HepG2 (cell line): Measurements from ENCODE around the gene KIAA0319L. TPM values are rescaled to one million over a fixed set of nuclear protein-coding genes. Genes with fewer than 3 reads are reported as not detected.

Experiments
- ATAC-seq: fragments of 200-7000 bp; cut with Tn5 transposase; 3 replicates; pipeline ENCODE4 v1.9.1; 2020; ENCODE audit warnings: mild to moderate bottlenecking, moderate library complexity
- BruUV-seq: library from RNA; stranded (reverse); fragments of 400-500 nt; replicated peaks from 2 replicates; lab custom pipeline; 2021; lab: Mats Ljungman, UMichigan
- CTCF ChIA-PET: fragments of 300-600 bp; formaldehyde crosslinking; extraction: SDS; loops from one replicate; lab custom pipeline; 2021; ENCODE audit warnings: low total read pairs, inconsistent platforms, low intra/inter-chr PET ratio; lab: Yijun Ruan, JAX
- POLR2A ChIA-PET: fragments of 350-600 bp; sonication (Branson Sonifier 250); formaldehyde crosslinking; loops from one replicate; lab custom pipeline; 2020; ENCODE audit warnings: antibody characterized with exemption, inconsistent platforms; lab: Yijun Ruan, JAX
- DNase-seq: peaks from one replicate; pipeline ENCODE4 v3.0.0-alpha.2; 2015; ENCODE audit warnings: low spot score
- FAIRE-seq: peaks from 3 replicates; lab custom pipeline; 2011; peaks lifted over from hg19 to GRCh38; lab: Jason Lieb, UNC
- H2AFZ ChIP-seq: one replicate; pipeline ENCODE4 v1.6.1; 2011; ENCODE audit warnings: low read length, inconsistent platforms
- H3K27ac ChIP-seq: fragments of 300-600 bp; 3 replicates; pipeline ENCODE4 v1.8.0; 2011; ENCODE audit warnings: mixed run types, mild to moderate bottlenecking, mixed read lengths, low read length, inconsistent platforms; ENCODE audit not compliant: insufficient read depth; ENCODE audit errors: extremely low read length
- H3K27me3 ChIP-seq, 2 experiments: fragments of 200-600 bp in 1 of 2; 2 replicates in 1 of 2; 3 replicates in 1 of 2; pipeline versions ENCODE4 v1.6.0 to v1.8.0; 2011; ENCODE audit warnings: low read length in 2 of 2, mild to moderate bottlenecking in 2 of 2, moderate library complexity in 2 of 2, inconsistent platforms in 1 of 2; ENCODE audit not compliant: insufficient read depth in 2 of 2, control insufficient read depth in 1 of 2
- H3K36me3 ChIP-seq, 2 experiments: fragments of 200-600 bp in 1 of 2; replicated peaks in 1 of 2; 2 replicates in 1 of 2; 3 replicates in 1 of 2; pipeline versions ENCODE4 v1.5.1 to v1.8.0; 2011; ENCODE audit warnings: low read length in 2 of 2, inconsistent platforms in 1 of 2; ENCODE audit not compliant: insufficient read depth in 2 of 2, control insufficient read depth in 1 of 2
- H3K4me1 ChIP-seq: 2 replicates; pipeline ENCODE4 v1.5.1; 2012; ENCODE audit warnings: low read length, inconsistent platforms; ENCODE audit not compliant: insufficient read depth
- H3K4me2 ChIP-seq: 2 replicates; pipeline ENCODE4 v1.6.0; 2011; ENCODE audit warnings: low read depth, low read length, inconsistent platforms
- H3K4me3 ChIP-seq, 3 experiments: fragments of 200-600 bp in 1 of 3; sonication (generic), shearing (Covaris generic) in 1 of 3; replicated peaks in 1 of 3; 2 replicates each; pipeline ENCODE4 v1.5.1; 2011 to 2016; ENCODE audit warnings: low read length in 3 of 3, inconsistent platforms in 2 of 3, low read depth in 2 of 3, mild to moderate bottlenecking in 2 of 3, control low read depth in 1 of 3, mixed read lengths in 1 of 3; ENCODE audit not compliant: insufficient read depth in 1 of 3
- H3K79me2 ChIP-seq: one replicate; pipeline ENCODE4 v1.6.1; 2011; ENCODE audit warnings: low read length, inconsistent platforms; ENCODE audit not compliant: insufficient read depth
- H3K9ac ChIP-seq: 2 replicates; pipeline ENCODE4 v1.6.0; 2011; ENCODE audit warnings: mild to moderate bottlenecking, low read depth, low read length, inconsistent platforms; ENCODE audit not compliant: insufficient read depth
- H3K9me3 ChIP-seq: 2 replicates; pipeline ENCODE4 v1.5.1; 2012; ENCODE audit warnings: mild to moderate bottlenecking, low read length
- H4K20me1 ChIP-seq: 2 replicates; pipeline ENCODE4 v1.6.0; 2011; ENCODE audit warnings: inconsistent platforms, mild to moderate bottlenecking, low read length, moderate library complexity; ENCODE audit not compliant: insufficient read depth
- BCL6 ChIP-seq: IDR thresholded peaks from 2 replicates; pipeline ENCODE4 v1.6.1; 2016; ENCODE audit warnings: missing genetic modification reagents, missing compliant biosample characterization
- CEBPG ChIP-seq: IDR thresholded peaks from 2 replicates; pipeline ENCODE4 v1.6.1; 2016
- FOXA3 ChIP-seq: IDR thresholded peaks from 2 replicates; pipeline ENCODE4 v1.6.1; 2016; ENCODE audit warnings: missing genetic modification reagents, missing compliant biosample characterization
- FOXO1 ChIP-seq: sonication (generic); formaldehyde crosslinking; IDR thresholded peaks from 2 replicates; pipeline ENCODE4 v1.4.0; 2020; ENCODE audit warnings: missing genetic modification reagents
- HOXA3 ChIP-seq: sonication (generic); formaldehyde crosslinking; IDR thresholded peaks from 2 replicates; pipeline ENCODE4 v1.5.0; 2020; ENCODE audit warnings: missing genetic modification reagents
- KDM2A ChIP-seq: sonication (generic); formaldehyde crosslinking; IDR thresholded peaks from 2 replicates; pipeline ENCODE4 v1.4.0; 2020; ENCODE audit warnings: low read depth, missing genetic modification reagents, borderline replicate concordance
- MED13 ChIP-seq: sonication (generic); formaldehyde crosslinking; IDR thresholded peaks from 2 replicates; pipeline ENCODE4 v1.5.0; 2020; ENCODE audit warnings: missing genetic modification reagents
- NFIC ChIP-seq: IDR thresholded peaks from 2 replicates; pipeline ENCODE4 v1.6.1; 2012; ENCODE audit warnings: mild to moderate bottlenecking, low read length, inconsistent platforms
- PAX8 ChIP-seq: sonication (generic); formaldehyde crosslinking; IDR thresholded peaks from 2 replicates; pipeline ENCODE4 v1.8.0; 2022; ENCODE audit warnings: mild to moderate bottlenecking, missing genetic modification reagents, borderline replicate concordance
- SALL1 ChIP-seq: sonication (generic); formaldehyde crosslinking; IDR thresholded peaks from 2 replicates; pipeline ENCODE4 v1.8.0; 2022; ENCODE audit warnings: mild to moderate bottlenecking, missing genetic modification reagents
- SALL2 ChIP-seq: sonication (generic); formaldehyde crosslinking; IDR thresholded peaks from 2 replicates; pipeline ENCODE4 v1.8.1; 2023; ENCODE audit warnings: mild to moderate bottlenecking, missing genetic modification reagents, inconsistent platforms
- SP5 ChIP-seq: IDR thresholded peaks from 2 replicates; pipeline ENCODE4 v1.6.1; 2016; ENCODE audit warnings: low read depth, borderline replicate concordance
- ZBTB4 ChIP-seq: sonication (generic); formaldehyde crosslinking; IDR thresholded peaks from 2 replicates; pipeline ENCODE4 v1.4.0; 2020; ENCODE audit warnings: missing genetic modification reagents, mild to moderate bottlenecking, borderline replicate concordance
- ZFP1 ChIP-seq: IDR thresholded peaks from 2 replicates; pipeline ENCODE4 v1.6.1; 2016
- ZNF589 ChIP-seq: sonication (generic); formaldehyde crosslinking; conservative IDR thresholded peaks from 2 replicates; pipeline ENCODE4 v1.8.0; 2022; ENCODE audit warnings: mild to moderate bottlenecking, moderate library complexity, missing genetic modification reagents
- ZNF768 ChIP-seq: sonication (generic); formaldehyde crosslinking; IDR thresholded peaks from 2 replicates; pipeline ENCODE4 v1.4.0; 2020; ENCODE audit warnings: missing genetic modification reagents
- WGBS: methylation state at CpG from one replicate; pipeline ENCODE4 v1.1.6; 2017; ENCODE audit warnings: low lambda C conversion rate; 5-methylcytosine and 5-hydroxymethylcytosine counted together
- in situ Hi-C: cut with HindIII; loops from 2 replicates; pipeline ENCODE4 v1.10.0; 2017; ENCODE audit warnings: low pct_unique_long_range_greater_than_20kb; ENCODE audit not compliant: extremely low pct_ligation_motif_present
- intact Hi-C: fragments of 100-400 bp; cut with micrococcal nuclease; formaldehyde crosslinking; loops from one replicate; pipeline ENCODE4 v1.10.0; 2022; ENCODE audit not compliant: unreplicated experiment
- polyA plus RNA-seq, 8 experiments: library from polyadenylated mRNA; depleted of rRNA in 3 of 8; stranded (reverse) in 7 of 8; unstranded in 1 of 8; fragments of >200 nt; fragmentation: Illumina TruSeq in 4 of 8; extraction: Trizol in 4 of 8; gene quantifications; 2 replicates each; pipeline versions ENCODE4 v1.2.1 to v1.2.3, GENCODE V29; 2011 to 2016; ENCODE audit warnings: low read depth in 4 of 8, missing spikeins in 1 of 8, mixed read lengths in 1 of 8; ENCODE audit not compliant: insufficient read depth in 1 of 8
- total RNA-seq, 5 experiments: library from RNA; depleted of rRNA; stranded (reverse); fragments of >200 nt; fragmentation: Illumina TruSeq; extraction: Trizol; gene quantifications; 2 replicates each; pipeline ENCODE4 v1.2.3, GENCODE V29; 2016; ENCODE audit warnings: low read depth in 1 of 5
- TF ChIP-seq, protein P1 (sequence below): sonication (generic); formaldehyde crosslinking; IDR thresholded peaks from 2 replicates; pipeline ENCODE4 v1.4.0; 2020; ENCODE audit warnings: low read depth, mild to moderate bottlenecking, missing genetic modification reagents
- TF ChIP-seq, protein P2 (sequence below): sonication (generic); formaldehyde crosslinking; IDR thresholded peaks from 2 replicates; pipeline ENCODE4 v1.4.0; 2020; ENCODE audit warnings: missing genetic modification reagents

The KIAA0319L gene
- total and polyA plus RNA-seq, 2 of the 13 experiments (the other 11 are each of a cell fraction or from before 2014, with no cell fraction given) = 33.4 to 82.6 TPM

DNA sequence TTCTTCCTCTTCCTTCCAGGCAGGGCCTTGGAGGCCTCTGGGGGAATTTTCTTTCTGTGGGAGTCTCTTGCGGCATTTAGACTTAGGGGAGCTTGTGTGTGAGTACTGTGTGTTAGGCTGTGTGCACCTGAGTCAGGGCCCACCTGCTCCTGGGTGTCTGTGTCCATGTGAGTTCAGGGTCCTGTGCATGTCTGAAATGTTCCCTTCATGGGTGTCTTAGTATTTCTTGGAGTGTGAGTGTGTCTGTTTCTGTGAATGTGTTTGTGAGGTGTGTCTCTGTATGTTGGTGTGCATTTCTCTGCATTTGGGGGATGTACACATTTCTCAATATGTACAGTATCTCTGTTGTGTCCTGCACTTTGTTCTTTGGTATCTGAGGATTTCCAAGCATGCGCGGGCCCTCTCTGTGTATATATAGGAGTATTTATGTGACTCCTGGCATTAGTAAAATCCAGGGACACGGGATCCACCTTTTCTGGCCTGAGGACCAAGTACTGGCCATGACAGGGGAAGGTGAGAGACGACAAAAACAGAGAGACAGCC is 18.3 kb upstream of the KIAA0319L start (continued):
- TF ChIP-seq MED13 (CRISPR knock-in tag) (0 out of 2 replicates have a peak, but pooled peaks have one; percentile 33), CEBPG (CRISPR knock-in tag) (peak; percentile 47; the same call in 1 of the 2 replicates)

DNA sequence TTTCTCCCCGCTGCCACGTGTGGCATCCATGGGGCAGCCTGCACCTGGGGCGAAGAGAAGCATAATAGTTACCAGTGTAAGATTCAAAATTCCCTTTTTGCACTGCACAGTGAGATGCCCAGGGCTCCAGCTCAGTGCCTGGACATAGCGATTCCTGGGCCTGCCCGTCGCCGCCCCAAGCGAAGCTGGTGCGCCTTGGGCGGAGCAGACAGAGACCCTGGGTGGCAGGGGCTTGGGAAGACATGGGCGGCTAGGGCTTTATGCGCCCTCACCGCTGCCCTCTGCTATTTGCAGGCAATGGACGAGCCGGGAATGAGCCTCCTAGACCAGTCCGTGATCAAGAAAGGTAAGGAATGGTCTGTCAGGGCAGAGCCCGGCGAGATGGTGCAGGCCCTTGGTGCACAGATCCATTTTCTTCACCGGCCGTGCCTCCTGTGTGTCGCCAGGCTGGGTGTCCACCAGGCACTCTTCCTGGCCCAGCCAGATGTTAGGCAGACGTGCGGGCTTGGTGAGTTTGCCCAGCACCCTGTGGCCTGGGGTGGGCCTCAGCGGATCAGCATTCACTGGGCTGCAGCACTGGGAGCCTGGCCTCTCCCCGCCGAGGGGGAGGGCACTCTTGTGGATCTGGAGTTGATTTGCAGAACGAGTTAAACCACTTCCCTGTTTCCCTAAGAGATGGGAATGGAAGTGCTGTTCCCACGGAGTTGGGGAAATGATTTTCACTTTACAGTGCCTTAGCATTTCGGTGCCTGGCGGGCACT is 17.6 kb upstream of the KIAA0319L start:
- H3K9ac ChIP-seq = peak overlapping the region; percentile 69
- TF ChIP-seq HOXA3 (0 out of 2 replicates have a peak, but pooled peaks have one; percentile 6), NFIC (no peak), ZNF589 (CRISPR knock-in tag) (no peak), FOXO1 (CRISPR knock-in tag) (0 out of 2 replicates have a peak, but pooled peaks have one; percentile 19), SALL2 (CRISPR knock-in tag) (no peak), SALL1 (CRISPR knock-in tag) (peak; percentile 22; the same call in 1 of the 2 replicates), FOXA3 (no peak), ZBTB4 (CRISPR knock-in tag) (peak; percentile 56; the same call in 1 of the 2 replicates), SP5 (CRISPR knock-in tag) (no peak), ZNF768 (peak; percentile 19; the same call in 1 of the 2 replicates), ZFP1 (CRISPR knock-in tag) (no peak), BCL6 (no peak), KDM2A (CRISPR knock-in tag) (peak; percentile 9; the same call in 1 of the 2 replicates), PAX8 (CRISPR knock-in tag) (no peak)
- TF ChIP-seq, protein P1, sequence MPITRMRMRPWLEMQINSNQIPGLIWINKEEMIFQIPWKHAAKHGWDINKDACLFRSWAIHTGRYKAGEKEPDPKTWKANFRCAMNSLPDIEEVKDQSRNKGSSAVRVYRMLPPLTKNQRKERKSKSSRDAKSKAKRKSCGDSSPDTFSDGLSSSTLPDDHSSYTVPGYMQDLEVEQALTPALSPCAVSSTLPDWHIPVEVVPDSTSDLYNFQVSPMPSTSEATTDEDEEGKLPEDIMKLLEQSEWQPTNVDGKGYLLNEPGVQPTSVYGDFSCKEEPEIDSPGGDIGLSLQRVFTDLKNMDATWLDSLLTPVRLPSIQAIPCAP (CRISPR knock-in tag) = no peak
- TF ChIP-seq, protein P2, sequence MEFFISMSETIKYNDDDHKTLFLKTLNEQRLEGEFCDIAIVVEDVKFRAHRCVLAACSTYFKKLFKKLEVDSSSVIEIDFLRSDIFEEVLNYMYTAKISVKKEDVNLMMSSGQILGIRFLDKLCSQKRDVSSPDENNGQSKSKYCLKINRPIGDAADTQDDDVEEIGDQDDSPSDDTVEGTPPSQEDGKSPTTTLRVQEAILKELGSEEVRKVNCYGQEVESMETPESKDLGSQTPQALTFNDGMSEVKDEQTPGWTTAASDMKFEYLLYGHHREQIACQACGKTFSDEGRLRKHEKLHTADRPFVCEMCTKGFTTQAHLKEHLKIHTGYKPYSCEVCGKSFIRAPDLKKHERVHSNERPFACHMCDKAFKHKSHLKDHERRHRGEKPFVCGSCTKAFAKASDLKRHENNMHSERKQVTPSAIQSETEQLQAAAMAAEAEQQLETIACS (CRISPR knock-in tag) = peak; percentile 35; the same call in 1 of the 2 replicates

More for the DNA sequence above, 17.6 kb upstream of the KIAA0319L start:
- Histone ChIP-seq H3K79me2 (no peaks in the 10 kb centered on the region), H3K9me3 (no peaks in the 10 kb centered on the region), H3K36me3 (no peaks in the 10 kb centered on the region), H3K4me3 (peak overlapping the region; percentile 26 to 65 (median 37); a peak in 5 of 6 replicates), H3K27me3 (peaks cover 0 to 10% of the 10 kb centered on the region in 2 experiments; a peak in 1 of 5 replicates), H4K20me1 (no peaks in the 10 kb centered on the region), H3K4me2 (peak overlapping the region; percentile 97), H3K4me1 (peaks cover 28% of the 10 kb centered on the region), H2AFZ (peak overlapping the region; percentile 73), H3K27ac (peak overlapping the region; percentile 62)
- in situ Hi-C loops = no loop called here
- DNase-seq = no peak
- ChIA-PET POLR2A (interaction anchor here (1.6 to 1.7 kb wide), 2 partner anchors 18 kb away, joined by 3 to 6 read pairs; partner anchors contain the start of genes KIAA0319L and NCDN), CTCF (no interaction called here)
- BruUV-seq = no TSS peak
- no peak for FAIRE-seq
- peak; percentile 63 for ATAC-seq
- intact Hi-C loops = loop anchor here (2.0 to 5.0 kb wide), 2 partner anchors 18 to 67 kb away; partner anchors contain the start of gene PSMB2
- 74% methylated on average over 14 of the region's 30 CpGs for WGBS
